B cell (primary cell): Measurements from ENCODE around the gene GUCY1B1. TPM values are rescaled to one million over a fixed set of nuclear protein-coding genes. Genes with fewer than 3 reads are reported as not detected.

Source experiments
- ATAC-seq: fragments of 200-7000 bp; cut with Tn5 transposase; one replicate; pipeline ENCODE4 v1.10.0; 2021; ENCODE audit warnings: low read depth, mild to moderate bottlenecking, moderate number of reproducible peaks, moderate library complexity
- CTCF ChIA-PET: fragments of 350-600 bp; sonication (Branson Sonifier 250); formaldehyde crosslinking; loops from one replicate; lab custom pipeline; 2021; ENCODE audit warnings: antibody characterized with exemption, inconsistent platforms; lab: Charles Lee
- POLR2A ChIA-PET: fragments of 350-600 bp; sonication (Branson Sonifier 250); formaldehyde crosslinking; loops from one replicate; lab custom pipeline; 2021; ENCODE audit warnings: antibody characterized with exemption; lab: Charles Lee
- DNase-seq: peaks from one replicate; pipeline ENCODE4 v3.0.0; 2013
- H2AFZ ChIP-seq: 2 replicates; pipeline ENCODE4 v1.6.1; 2012; ENCODE audit warnings: mild to moderate bottlenecking, low read depth, low read length; ENCODE audit not compliant: insufficient read depth, poor library complexity, severe bottlenecking
- H3K27ac ChIP-seq, 2 donors: 1 replicate in 1 of 2; 2 replicates in 1 of 2; pipeline ENCODE4 v1.5.1; 2012 to 2013; ENCODE audit warnings: low read length in 2 of 2, mild to moderate bottlenecking in 2 of 2, moderate library complexity in 1 of 2
- H3K27me3 ChIP-seq, 4 experiments: fragments of 200-600 bp in 1 of 4; sonication (generic) in 1 of 4; replicated peaks in 1 of 4; 1 replicate in 2 of 4; 2 replicates in 2 of 4; pipeline versions ENCODE4 v1.6.1 to v1.7.0; 2013 to 2016; ENCODE audit warnings: low read length in 3 of 4, mild to moderate bottlenecking in 2 of 4, mixed read lengths in 1 of 4, moderate library complexity in 1 of 4; ENCODE audit not compliant: insufficient read depth in 4 of 4, control insufficient read depth in 3 of 4; ENCODE audit errors: control extremely low read depth in 1 of 4
- H3K36me3 ChIP-seq, 2 experiments: replicated peaks in 1 of 2; 1 replicate in 1 of 2; 2 replicates in 1 of 2; pipeline versions ENCODE4 v1.6.1 to v1.7.1; 2013; ENCODE audit warnings: low read length in 1 of 2; ENCODE audit not compliant: insufficient read depth in 2 of 2, control insufficient read depth in 1 of 2; ENCODE audit errors: control extremely low read depth in 1 of 2, extremely low read depth in 1 of 2
- H3K4me1 ChIP-seq, 2 donors: fragments of 200-600 bp in 1 of 2; sonication (generic) in 1 of 2; 1 replicate in 1 of 2; 2 replicates in 1 of 2; pipeline versions ENCODE4 v1.5.1 to v1.6.1; 2013 to 2017; ENCODE audit warnings: low read length in 2 of 2; ENCODE audit not compliant: control insufficient read depth in 2 of 2, insufficient read depth in 2 of 2
- H3K4me2 ChIP-seq: replicated peaks from 2 replicates; pipeline ENCODE3; 2012; ENCODE audit warnings: mild to moderate bottlenecking, low read depth, low read length; ENCODE audit not compliant: poor library complexity, severe bottlenecking
- H3K4me3 ChIP-seq, 5 experiments: fragments of 200-600 bp in 1 of 5; sonication (generic) in 1 of 5; 1 replicate in 3 of 5; 2 replicates in 2 of 5; pipeline versions ENCODE4 v1.5.1 to v1.7.0; 2011 to 2016; ENCODE audit warnings: low read length in 4 of 5, mild to moderate bottlenecking in 4 of 5, low read depth in 2 of 5, control low read depth in 1 of 5, moderate library complexity in 1 of 5; ENCODE audit not compliant: insufficient read depth in 1 of 5; ENCODE audit errors: control extremely low read depth in 1 of 5, extremely low read depth in 1 of 5
- H3K79me2 ChIP-seq: fragments of 200-600 bp; sonication (generic); one replicate; pipeline ENCODE4 v1.6.0; 2016; ENCODE audit warnings: low read length; ENCODE audit not compliant: control insufficient read depth, insufficient read depth
- H3K9ac ChIP-seq: fragments of 200-600 bp; sonication (generic); 2 replicates; pipeline ENCODE4 v1.6.1; 2017; ENCODE audit warnings: mild to moderate bottlenecking, low read length, moderate library complexity
- H3K9me3 ChIP-seq, 3 donors: one replicate each; pipeline versions ENCODE4 v1.6.1 to v1.7.1; 2013; ENCODE audit warnings: low read length in 2 of 3; ENCODE audit not compliant: control insufficient read depth in 2 of 3, insufficient read depth in 1 of 3; ENCODE audit errors: control extremely low read depth in 1 of 3
- H4K20me1 ChIP-seq: 2 replicates; pipeline ENCODE4 v1.6.0; 2012; ENCODE audit warnings: mild to moderate bottlenecking, low read length; ENCODE audit not compliant: insufficient read depth, control insufficient read depth, poor library complexity, severe bottlenecking
- H3K27ac Mint-ChIP-seq: one replicate; pipeline ENCODE4 v1.8.0; 2021; ENCODE audit warnings: mixed read lengths
- H3K27me3 Mint-ChIP-seq: one replicate; pipeline ENCODE4 v1.8.0; 2021; ENCODE audit warnings: mixed read lengths
- H3K4me1 Mint-ChIP-seq: one replicate; pipeline ENCODE4 v1.8.0; 2021; ENCODE audit warnings: mixed read lengths
- H3K4me3 Mint-ChIP-seq: one replicate; pipeline ENCODE4 v1.8.0; 2021; ENCODE audit warnings: mixed read lengths
- H3K9me3 Mint-ChIP-seq: one replicate; pipeline ENCODE4 v1.8.0; 2022; ENCODE audit warnings: mixed read lengths; ENCODE audit not compliant: insufficient read depth
- EZH2 ChIP-seq: IDR thresholded peaks from 2 replicates; pipeline ENCODE4 v1.6.1; 2012; ENCODE audit warnings: borderline replicate concordance, low read depth, mild to moderate bottlenecking, moderate library complexity, low read length; ENCODE audit not compliant: insufficient read depth, poor library complexity, severe bottlenecking
- WGBS: methylation state at CpG from one replicate; pipeline ENCODE4 v1.1.5; 2013; ENCODE audit warnings: missing lambda C conversion rate; ENCODE audit not compliant: insufficient coverage; 5-methylcytosine and 5-hydroxymethylcytosine counted together
- intact Hi-C: fragments of 100-400 bp; cut with micrococcal nuclease; formaldehyde crosslinking; loops from one replicate; pipeline ENCODE4 v1.10.0; 2022
- polyA plus RNA-seq: library from polyadenylated mRNA; depleted of rRNA; stranded (reverse); fragments of >200 nt; gene quantifications from 2 replicates; pipeline ENCODE4 v1.2.3, GENCODE V29; 2012
- total RNA-seq, 2 donors: library from RNA; stranded (reverse); fragments of 120-200 nt in 1 of 2; gene quantifications; 1 replicate in 1 of 2; 2 replicates in 1 of 2; pipeline versions ENCODE4 v1.2.3 to v1.2.4, GENCODE V29; 2013 to 2022
- TF ChIP-seq, protein P1 (sequence below): fragments of 200-600 bp; IDR thresholded peaks from one replicate; pipeline ENCODE4 v1.8.0; 2022; ENCODE audit warnings: antibody characterized with exemption, mild to moderate bottlenecking

The GUCY1B1 gene
- total and polyA plus RNA-seq, 2 donors (not counting 1 experiment from before 2014, with no cell fraction given): 0.09 to 0.10 TPM

DNA sequence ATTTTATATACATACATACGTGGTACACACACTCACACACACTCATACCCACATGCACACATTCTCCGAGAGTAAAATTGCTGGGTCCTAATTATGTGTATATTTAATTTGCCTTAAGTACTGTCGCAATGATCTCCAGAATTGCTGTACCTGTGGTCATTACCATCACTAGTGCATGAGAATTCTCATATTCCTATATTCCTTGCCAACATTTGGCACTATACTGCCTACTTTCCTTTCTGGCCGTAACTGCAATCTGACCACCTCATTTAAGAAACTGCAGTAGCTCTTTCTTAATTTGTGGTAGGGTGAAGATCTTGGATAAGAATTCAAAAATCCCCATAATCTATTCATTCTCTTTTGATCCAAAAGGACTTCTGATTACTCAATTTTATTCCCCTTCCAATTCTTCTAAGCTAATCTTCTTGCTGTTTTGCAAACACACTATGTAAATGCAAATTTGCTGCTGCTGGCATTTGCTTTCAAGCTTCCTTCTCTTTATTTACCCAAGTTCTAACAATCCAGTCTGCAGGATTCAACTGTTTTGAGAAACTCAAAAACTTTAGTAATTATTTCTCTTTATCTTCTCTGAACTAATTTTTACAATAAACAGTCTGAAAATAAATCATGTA, 62.2 kb downstream of the GUCY1B1 start:
- H3K4me1 Mint-ChIP-seq: no peaks in the 10 kb centered on the region
- WGBS: no CpG with 5 or more reads among the region's 4 CpGs

DNA sequence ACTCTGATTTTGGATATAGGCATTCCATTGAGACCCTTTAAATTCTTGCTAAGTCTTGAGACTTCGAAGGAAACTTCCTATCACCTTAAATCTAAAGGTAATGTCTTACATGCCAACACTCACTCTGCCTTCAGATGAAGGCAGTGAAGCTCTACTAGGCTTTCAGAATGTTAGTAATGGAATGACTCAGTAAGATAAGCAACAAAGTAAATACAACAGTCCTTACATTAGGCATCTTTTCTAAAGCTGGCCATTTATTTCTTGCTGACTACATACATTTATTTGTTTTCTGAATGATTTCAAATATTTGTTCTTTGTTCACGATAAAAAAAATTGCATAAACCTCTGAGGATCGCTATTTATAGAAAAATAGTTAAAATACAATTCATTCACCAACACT, 63.8 kb downstream of the GUCY1B1 start:
- Histone ChIP-seq H3K36me3 (no peaks in the 10 kb centered on the region), H3K79me2 (no peaks in the 10 kb centered on the region), H3K4me3 (no peak overlapping the region), H4K20me1 (no peaks in the 10 kb centered on the region), H3K9me3 (no peaks in the 10 kb centered on the region), H3K27me3 (no peaks in the 10 kb centered on the region), H3K4me1 (no peaks in the 10 kb centered on the region), H3K9ac (no peak overlapping the region), H3K4me2 (no peak overlapping the region), H2AFZ (no peak overlapping the region), H3K27ac (no peak overlapping the region)
- WGBS: no CpG with 5 or more reads among the region's 3 CpGs
- H3K27ac Mint-ChIP-seq: no peak overlapping the region
- ChIA-PET POLR2A (no interaction called here), CTCF (no interaction called here)
- no peaks in the 10 kb centered on the region for H3K4me1 Mint-ChIP-seq
- peaks cover 3% of the 10 kb centered on the region for H3K27me3 Mint-ChIP-seq
- H3K4me3 Mint-ChIP-seq: no peak overlapping the region
- intact Hi-C loops: no loop called here
- no peak for ATAC-seq
- TF ChIP-seq, protein P1, sequence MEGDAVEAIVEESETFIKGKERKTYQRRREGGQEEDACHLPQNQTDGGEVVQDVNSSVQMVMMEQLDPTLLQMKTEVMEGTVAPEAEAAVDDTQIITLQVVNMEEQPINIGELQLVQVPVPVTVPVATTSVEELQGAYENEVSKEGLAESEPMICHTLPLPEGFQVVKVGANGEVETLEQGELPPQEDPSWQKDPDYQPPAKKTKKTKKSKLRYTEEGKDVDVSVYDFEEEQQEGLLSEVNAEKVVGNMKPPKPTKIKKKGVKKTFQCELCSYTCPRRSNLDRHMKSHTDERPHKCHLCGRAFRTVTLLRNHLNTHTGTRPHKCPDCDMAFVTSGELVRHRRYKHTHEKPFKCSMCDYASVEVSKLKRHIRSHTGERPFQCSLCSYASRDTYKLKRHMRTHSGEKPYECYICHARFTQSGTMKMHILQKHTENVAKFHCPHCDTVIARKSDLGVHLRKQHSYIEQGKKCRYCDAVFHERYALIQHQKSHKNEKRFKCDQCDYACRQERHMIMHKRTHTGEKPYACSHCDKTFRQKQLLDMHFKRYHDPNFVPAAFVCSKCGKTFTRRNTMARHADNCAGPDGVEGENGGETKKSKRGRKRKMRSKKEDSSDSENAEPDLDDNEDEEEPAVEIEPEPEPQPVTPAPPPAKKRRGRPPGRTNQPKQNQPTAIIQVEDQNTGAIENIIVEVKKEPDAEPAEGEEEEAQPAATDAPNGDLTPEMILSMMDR: no peak
- no peak for TF ChIP-seq EZH2
- no peak for DNase-seq
- H3K9me3 Mint-ChIP-seq: no peaks in the 10 kb centered on the region

More for the DNA sequence above, 62.2 kb downstream of the GUCY1B1 start:
- Mint-ChIP-seq H3K4me3 (no peak overlapping the region), H3K27me3 (peaks cover 3% of the 10 kb centered on the region), H3K27ac (no peak overlapping the region), H3K9me3 (no peaks in the 10 kb centered on the region)
- Histone ChIP-seq H2AFZ (no peak overlapping the region), H3K27ac (no peak overlapping the region), H3K79me2 (no peaks in the 10 kb centered on the region), H3K4me1 (no peaks in the 10 kb centered on the region), H3K36me3 (no peaks in the 10 kb centered on the region), H4K20me1 (no peaks in the 10 kb centered on the region), H3K27me3 (no peaks in the 10 kb centered on the region), H3K4me2 (no peak overlapping the region), H3K9ac (no peak overlapping the region), H3K4me3 (no peak overlapping the region), H3K9me3 (no peaks in the 10 kb centered on the region)
- intact Hi-C loops: no loop called here
- TF ChIP-seq, protein P1: no peak
- no peak for TF ChIP-seq EZH2
- ATAC-seq (no peak), DNase-seq (no peak)
- ChIA-PET POLR2A (no interaction called here), CTCF (no interaction called here)
